Astrocyte of the cerebellum (primary cell): Measurements from ENCODE around the gene HS3ST3B1.

ENCODE experiments used
- DNase-seq: peaks from one replicate; pipeline ENCODE4 v3.0.0-alpha.2; 2011; ENCODE audit warnings: low read depth
- H3K4me3 ChIP-seq: 2 replicates; pipeline ENCODE4 v1.5.1; 2011; ENCODE audit warnings: mild to moderate bottlenecking, low read depth, low read length, moderate library complexity
- in situ Hi-C: cut with HindIII; loops from 2 replicates; pipeline ENCODE4 v1.10.0; 2017; ENCODE audit warnings: low sequenced_read_pairs
- TF ChIP-seq, protein P1 (sequence below): IDR thresholded peaks from 2 replicates; pipeline ENCODE4 v1.5.1; 2012; ENCODE audit warnings: low read length, low read depth, moderate library complexity, mild to moderate bottlenecking; ENCODE audit errors: missing control alignments

HS3ST3B1 gene

GRCh38 chr17:14297161-14297851, 3.6 kb upstream of the HS3ST3B1 start:
- DNase-seq, result no peak
- in situ Hi-C loops, result no loop called here
- TF ChIP-seq, protein P1, sequence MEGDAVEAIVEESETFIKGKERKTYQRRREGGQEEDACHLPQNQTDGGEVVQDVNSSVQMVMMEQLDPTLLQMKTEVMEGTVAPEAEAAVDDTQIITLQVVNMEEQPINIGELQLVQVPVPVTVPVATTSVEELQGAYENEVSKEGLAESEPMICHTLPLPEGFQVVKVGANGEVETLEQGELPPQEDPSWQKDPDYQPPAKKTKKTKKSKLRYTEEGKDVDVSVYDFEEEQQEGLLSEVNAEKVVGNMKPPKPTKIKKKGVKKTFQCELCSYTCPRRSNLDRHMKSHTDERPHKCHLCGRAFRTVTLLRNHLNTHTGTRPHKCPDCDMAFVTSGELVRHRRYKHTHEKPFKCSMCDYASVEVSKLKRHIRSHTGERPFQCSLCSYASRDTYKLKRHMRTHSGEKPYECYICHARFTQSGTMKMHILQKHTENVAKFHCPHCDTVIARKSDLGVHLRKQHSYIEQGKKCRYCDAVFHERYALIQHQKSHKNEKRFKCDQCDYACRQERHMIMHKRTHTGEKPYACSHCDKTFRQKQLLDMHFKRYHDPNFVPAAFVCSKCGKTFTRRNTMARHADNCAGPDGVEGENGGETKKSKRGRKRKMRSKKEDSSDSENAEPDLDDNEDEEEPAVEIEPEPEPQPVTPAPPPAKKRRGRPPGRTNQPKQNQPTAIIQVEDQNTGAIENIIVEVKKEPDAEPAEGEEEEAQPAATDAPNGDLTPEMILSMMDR, result peak; percentile 52
- peak overlapping the region; percentile 45 for H3K4me3 ChIP-seq

DNA sequence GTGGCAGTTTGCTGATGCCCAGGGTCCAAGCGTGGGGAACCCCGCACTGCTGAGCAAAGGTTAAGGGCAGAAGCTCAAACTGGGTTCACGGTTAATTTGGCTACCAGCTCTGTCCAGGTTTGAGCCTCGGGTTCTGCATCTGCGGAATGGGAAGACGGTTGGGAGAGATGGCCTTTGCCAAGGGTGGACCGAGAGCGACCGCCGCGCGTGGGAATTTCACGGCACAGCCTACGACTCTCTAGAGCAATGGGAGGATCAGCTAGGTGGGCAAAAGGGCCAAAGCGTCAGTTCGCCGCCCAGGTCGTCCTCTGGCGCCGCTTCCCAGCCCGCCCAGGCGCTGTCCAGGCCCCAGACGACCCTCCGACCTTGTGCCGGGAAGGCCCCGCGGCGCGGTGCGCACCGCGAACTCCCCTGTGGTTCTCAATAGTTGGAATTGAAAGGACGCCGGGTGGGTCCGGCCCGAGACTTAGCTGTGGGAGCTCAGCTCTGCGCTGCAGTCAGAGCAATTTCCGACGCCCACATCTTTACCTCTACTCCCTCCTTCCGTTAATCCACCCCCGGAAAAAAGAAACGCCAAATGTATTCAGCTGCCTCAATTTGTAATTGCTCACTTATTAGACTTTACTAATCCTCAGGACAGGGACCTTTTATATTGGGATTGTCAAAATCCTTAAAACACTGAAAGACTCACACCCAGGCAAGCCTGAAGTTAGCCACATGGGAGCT, 2.5 kb upstream of the HS3ST3B1 start:
- TF ChIP-seq, protein P1, result no peak
- DNase-seq, result no peak
- no peak overlapping the region for H3K4me3 ChIP-seq
- in situ Hi-C loops, result no loop called here

DNA sequence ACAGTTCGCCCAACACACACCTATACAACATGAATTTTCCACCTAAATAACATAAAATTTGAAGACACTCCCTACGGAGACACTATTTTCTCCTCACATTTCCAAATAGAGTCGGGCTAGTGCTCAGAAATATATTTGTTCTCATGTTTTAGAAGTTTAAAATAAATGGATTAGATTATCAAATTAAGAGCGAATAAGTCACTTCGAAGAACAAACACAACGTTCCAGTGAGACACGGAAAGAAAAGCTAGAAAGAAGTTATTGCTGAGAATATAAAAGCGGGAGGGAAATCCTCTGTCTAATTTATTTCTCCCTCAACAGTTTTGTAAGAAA, 2.0 kb upstream of the HS3ST3B1 start:
- TF ChIP-seq, protein P1, result no peak
- peak overlapping the region; percentile 87 for H3K4me3 ChIP-seq
- no peak for DNase-seq
- in situ Hi-C loops, result no loop called here

DNA sequence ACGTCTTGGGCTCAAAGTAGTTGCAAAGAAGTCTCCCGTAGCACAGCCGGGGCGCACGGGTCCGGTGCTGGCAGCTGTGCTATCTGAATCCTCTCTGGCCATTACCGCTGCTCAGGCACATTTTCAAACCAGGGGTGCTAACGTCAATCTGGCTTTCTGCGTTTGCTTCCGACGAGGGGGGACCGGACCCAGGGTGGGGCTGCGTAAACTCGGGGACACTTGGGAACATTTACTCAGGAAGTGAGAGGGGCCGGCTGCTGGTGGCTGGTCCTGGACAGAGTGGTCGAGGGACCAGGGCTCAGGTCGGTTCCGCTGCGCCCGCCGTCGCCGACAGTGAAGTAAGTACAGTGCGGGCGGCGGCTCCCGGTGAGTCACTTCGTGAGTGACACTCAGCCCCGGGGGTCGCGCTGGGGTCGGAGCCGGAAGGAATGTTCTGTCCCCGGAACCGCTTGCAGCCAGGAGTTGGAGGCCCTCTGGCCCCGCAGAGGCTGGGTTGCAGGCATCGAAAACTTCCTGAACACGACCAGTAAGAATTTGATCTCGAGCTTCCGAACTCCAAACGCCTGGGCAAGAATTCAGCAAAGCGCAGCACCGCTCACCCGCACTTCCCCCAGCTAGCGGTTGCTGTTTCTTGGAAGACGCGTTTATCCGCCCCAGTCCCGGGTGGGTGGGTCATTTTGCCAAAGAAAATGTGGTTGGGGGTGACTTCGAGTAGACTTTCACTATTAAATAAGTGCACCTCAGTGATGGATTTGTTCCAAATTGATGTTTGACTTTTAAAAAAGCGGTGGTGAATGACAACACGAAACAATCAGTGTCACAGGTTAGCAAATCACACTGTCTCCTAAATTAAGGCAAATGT, 1.4 kb upstream of the HS3ST3B1 start:
- in situ Hi-C loops, result no loop called here
- no peak for DNase-seq
- TF ChIP-seq, protein P1, result peak; percentile 2
- peak overlapping the region; percentile 87 for H3K4me3 ChIP-seq

GRCh38 chr17:14301279-14302090, 604 bp downstream of the HS3ST3B1 start:
- H3K4me3 ChIP-seq, result peak overlapping the region; percentile 87
- DNase-seq, result no peak
- TF ChIP-seq, protein P1, result no peak
- in situ Hi-C loops, result no loop called here

GRCh38 chr17:14302091-14302430, 1.2 kb downstream of the HS3ST3B1 start:
- TF ChIP-seq, protein P1, result no peak
- H3K4me3 ChIP-seq, result peak overlapping the region; percentile 87
- in situ Hi-C loops, result no loop called here
- no peak for DNase-seq
